Dedifferentiated amniotic fluid mesenchymal stem cell (primary cell): ENCODE measurements around the gene ACER2.

Experiments
- DNase-seq: peaks from one replicate; pipeline ENCODE4 v3.0.0-alpha.2; 2016; ENCODE audit errors: extremely low spot score

Gene ACER2

DNA sequence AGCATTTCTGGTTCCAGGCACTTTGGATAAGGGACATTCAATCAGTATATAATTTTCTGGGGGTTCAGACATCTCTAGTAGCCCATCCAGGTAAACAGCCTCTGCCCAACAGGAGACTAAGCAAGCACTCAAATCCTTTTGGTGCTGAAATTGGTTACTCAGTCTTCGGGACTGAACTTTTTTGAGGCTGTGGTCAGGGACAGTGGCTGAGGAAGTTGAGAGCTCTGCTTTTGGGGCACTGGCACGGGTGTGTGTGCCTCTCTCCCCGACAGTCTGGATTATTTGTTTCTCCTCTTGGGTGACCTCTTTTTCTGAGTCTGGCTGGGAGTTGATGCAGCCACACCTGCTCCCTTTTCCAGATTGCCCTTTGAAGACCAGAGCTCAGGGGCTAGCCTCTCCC lies 47.6 kb downstream of the ACER2 start:
- no peak for DNase-seq

DNA sequence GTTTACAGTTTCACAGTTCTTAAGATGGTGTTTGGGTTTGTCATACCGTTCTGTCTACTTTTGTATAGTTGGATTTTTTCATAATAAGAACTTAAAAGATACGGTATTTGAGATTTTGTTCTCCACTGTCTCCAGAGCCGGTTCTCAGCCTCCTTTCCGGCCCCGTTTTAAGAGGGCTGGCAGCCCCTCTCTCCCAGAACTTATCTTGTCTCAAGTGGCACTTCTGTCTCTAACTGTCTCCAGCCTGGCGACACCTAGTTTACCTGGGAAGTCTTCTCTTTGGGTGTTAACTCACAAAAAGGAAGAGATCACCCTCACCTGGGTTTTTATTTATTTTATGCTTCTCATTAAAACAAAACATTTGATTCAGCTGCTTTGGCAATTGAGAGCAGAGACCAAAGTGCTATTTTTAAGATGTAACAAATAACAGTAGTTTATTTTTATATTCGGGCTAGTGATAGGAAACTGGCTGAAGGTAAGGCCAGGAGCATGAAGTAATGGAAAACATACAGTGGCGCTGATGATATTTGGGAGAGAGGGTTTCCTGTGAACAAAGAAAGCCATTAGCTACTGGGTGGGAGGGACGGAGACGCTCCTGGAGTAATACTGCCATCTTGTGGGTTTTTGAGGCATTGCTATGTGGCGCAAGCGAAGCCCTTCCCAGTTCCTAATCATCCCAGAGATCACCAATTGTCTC lies 48.3 kb downstream of the ACER2 start:
- DNase-seq: peak; percentile 85

DNA sequence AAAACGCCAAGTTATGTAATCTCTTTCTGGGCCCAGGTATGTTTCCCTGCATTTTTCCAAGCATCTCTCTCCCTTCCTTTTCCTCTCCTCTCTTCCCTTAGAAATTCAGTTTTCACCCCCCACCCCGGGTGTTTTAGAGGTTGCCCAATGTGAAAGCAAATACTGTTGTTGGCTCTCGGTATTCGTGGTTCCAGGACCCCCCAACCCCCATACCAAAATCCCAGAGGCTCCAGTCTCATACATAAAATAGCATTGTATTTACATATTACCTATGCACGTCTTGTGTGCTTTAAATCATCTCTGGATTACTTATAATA lies 48.8 kb downstream of the ACER2 start:
- no peak for DNase-seq

DNA sequence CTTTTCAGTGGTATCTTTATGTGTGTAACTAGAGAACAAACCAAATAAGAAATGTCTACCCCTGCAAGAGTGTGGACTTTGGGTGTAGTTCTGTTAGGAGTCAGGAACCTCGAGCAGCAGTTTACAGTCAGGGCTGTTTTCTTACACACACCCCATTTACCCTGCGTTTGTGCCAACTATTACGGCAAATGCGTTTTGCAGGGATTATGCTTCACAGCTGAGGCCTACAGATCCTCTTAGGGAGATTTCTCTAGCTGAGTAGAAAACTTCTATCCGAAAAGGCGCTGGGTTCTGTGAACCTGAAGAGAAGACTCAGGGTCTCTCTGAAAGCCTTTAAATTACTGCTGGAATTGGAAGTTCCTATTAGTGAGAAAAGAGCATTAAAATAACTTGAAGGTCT lies 51.4 kb downstream of the ACER2 start:
- DNase-seq: no peak

DNA sequence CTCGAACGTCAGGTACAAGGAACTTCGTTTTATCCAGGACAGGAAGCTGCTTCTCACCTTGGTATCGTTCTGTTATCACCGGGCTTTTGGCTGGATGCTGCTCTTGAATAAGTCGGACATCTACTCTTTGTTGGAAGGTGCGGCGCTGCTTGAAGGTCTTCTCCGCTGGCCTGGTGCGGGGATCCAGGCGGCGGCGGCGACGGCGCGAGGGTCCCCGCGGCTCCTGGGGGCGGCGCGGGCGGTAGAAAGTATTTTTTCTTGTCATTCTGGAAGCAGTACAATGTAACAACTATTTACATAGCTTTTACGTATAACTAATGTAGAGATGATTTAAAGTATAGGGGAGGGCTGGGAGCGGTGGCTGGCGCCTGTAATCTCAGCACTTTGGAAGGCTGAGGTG lies 52.3 kb downstream of the ACER2 start:
- no peak for DNase-seq

DNA sequence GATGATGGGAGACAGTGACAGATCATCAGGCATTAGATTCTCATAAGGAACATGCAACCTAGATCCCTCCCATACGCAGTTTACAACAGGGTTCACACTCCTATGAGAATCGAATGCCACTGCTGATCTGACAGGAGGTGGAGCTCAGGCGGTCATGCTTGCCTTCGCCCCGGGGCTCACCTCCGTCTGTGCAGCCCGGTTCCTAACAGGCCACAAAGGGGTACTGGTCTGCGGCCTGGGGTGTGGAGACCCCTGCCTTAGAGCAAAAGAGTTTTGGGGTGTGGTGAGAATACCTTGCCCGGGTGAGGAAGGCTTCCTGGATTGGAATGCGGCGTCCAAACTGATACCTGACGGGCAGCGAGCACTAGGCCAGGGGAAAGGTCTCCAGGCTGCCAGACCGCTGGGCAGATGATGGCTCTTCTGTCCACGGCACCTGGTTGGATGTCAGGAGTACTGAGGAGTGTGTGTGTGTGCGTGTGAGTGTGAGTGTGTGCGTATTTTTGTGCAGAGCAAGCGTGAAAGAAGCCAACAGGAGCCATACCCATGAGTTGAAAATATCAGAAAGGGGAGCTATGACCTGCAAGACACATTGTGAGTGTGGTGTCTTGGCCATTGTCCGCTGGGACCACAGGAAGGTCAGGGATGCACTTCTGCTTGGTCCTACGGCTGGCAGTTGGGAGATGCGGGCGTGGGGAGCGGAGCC lies 55.4 kb downstream of the ACER2 start:
- no peak for DNase-seq

DNA sequence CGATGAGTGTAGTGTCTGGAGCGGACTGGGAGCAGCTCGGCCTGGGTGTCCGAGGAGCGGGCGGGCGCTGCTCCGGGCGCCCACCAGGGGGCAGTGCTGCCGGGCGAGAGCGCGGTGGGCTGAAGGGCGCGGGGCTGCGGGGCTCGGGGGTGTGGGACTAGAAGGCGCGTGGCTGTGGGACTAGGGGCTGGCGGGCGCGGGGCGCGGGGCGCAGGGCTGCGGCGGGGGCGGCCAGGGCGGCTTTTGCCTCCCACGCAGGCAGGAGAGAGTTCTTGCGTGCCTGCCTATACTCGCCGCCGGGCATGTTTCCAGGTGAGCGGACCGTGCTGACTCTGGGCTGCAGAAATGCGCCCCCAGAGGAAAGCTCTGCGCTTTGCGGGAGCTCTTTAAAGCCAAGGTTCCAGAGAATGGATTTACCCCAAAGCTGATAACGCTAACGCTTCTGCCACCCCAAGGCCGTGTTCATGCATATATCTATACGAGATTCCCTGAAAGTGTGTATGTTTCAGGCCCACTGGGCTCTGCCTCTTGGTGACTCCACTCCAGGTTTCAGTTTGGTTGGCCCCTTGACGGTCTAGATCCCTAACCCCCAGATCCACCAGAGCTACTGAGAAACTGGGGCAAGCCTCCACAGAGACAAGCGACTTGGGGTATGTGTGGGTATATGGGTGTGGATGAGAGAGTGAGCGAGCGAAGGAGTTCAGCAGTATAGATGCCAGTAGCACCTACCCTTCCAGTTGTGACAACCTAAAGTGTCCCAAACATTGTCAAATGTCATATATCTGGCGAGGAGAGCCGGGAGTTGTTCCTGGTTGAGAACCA lies 56.2 kb downstream of the ACER2 start:
- DNase-seq: no peak

DNA sequence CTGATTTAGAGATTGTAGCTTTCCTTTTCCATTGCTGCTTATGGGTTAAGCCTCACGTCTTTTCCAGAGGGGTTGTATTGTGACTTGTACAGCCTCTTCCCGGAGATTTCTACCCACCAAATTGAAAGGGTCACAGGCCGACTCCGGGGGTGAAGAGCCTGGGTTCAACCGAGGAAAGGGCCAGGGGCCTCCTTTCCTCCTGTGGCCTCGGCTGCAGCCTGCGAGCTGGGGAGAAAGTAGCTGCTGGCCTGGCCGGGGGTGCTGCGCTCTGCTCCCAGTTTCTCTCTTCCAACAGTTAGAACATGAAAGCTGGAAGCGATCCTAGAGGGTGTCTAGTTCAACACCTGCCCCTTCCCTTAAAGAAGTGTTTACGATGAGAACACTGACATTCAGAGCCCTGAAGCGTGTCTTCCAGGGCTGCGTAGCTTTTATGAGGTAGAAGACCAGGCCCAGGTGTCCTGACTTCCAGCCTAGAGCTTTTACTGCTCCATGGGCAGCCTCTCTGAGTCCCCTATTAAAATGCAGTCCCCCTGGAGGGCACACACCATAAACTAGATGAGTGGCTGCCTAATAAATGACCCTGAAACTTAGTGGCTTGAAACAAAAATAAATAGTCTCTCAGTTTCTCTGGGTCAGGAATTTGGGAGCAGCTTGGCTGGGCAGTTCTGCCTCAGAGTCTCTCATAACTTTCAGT lies 56.9 kb downstream of the ACER2 start:
- no peak for DNase-seq

DNA sequence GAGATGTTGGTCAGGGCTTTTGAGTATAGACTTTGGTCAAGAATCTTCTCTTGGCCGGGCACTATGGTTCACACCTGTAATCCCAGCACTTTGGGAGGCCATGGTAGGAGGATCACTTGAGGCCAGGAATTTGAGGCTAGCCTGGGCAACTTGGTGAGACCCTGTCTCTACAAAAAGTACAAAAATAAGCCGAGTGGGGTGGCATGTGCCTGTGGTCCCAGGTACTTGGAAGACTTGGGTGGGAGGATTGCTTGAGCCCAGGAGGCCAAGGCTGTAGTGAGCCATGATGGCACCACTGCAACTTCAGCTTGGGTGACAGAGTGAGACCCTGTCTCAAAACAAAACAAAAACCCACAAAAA lies 57.5 kb downstream of the ACER2 start:
- DNase-seq: no peak

DNA sequence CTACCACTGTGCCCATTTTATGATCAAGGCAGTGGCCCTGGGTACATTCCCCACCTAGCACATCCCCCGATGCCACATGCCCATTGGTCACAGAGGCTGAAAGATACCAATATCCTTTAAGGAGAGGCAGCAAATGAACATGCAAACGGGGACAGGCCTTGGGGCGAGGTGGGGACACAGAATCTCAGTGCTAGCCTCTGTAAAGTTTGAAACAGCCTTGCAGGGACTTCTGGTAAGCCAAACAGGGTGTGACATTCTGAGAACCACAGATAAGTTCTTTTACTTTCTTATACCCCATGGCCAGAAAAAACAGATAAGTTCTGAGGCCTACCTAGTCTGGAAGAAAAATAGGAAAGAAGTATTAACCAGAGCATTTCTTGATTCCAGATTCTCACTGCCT lies 60.5 kb downstream of the ACER2 start:
- no peak for DNase-seq

DNA sequence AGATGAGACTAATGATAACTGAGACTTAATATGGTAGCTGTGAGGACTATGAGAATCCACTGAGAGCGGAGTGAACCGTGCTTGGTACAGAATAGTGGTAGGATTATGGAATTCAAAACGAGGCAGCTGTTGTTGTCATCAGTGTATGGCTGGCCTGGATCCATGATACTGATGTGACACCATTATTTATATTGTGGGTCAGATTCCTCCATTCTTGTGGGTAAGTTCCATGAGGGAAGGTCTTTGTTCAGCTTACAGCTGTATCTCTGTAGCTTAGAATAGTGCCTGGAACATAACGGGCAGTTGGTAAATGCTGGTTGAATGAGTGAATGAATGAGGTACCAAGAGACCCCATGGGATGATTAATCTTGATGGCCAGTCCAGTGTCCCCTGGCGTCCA lies 61.8 kb downstream of the ACER2 start:
- DNase-seq: no peak

DNA sequence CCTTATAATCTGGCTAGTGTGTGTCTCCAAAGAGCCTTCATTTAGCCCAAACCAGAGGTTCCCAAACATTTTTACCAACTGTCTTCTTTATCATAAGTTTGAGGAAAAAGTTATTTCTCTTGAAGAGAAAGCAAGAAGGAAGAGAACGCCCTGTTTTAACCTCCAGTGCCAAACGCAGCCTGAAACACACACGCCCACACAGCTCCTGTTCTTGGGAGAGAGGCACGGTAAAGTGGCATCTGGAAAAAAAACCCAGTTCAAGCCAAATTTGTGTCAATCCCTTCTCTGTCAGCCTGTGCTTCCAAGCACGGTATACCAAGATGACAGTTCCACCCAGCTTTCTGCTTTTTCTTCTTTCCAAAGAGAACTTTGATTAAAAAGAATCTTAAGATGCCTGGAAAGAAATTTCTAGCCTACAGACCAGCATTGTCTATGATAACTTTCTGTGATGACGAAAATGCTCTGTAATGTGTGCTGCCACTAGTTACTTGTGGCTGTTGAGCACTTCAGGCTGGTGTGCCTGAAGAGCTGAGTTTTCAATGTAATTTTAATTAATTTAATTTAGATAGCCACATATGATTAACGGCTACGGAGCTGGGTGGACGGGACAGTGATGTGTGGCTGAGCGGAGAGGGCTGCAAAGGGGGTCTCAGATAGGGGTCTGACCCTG lies 62.3 kb downstream of the ACER2 start:
- no peak for DNase-seq

DNA sequence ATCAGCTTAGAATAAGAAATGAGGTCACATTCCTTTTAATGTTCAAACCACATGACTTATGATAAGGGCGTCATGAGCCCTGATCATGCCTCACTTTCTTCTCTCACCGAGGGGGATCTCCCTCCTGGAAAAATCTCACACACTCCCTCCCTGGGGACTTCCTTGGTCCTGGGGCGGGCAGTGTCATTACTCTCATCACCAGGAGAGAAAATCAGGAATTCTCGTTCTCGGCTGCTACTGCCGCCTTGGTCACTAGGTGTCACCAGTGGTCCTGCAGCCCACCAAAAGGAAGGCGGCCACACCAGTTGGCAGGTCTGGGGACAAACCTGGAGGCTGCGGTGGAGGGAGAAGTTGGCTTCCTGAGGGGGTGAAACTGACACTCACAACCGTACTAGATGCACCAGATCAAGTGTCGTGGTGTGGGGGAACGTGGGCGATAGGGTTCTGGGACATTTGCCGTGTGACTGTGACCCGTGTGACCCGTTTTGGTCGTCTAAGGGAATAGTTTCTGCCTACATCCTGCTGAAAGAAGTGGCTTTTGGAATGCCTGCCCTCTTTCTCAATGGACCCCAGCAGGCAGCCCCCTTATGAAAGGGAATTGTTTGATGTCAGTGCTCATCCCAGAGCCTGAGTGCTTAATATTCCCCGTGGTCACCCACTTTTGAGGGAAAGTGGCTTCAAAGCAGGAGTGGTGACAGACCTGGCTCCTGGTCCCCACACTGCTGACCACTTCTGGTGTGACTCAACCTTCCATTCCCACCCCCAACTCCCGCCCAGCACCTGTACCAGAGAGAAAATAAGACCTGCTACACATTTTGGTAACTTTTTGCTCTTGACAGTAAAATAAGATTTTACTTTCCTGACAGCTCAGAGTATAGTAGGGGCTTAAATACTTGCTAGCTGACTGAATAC lies 63.2 kb downstream of the ACER2 start:
- peak; percentile 29 for DNase-seq

DNA sequence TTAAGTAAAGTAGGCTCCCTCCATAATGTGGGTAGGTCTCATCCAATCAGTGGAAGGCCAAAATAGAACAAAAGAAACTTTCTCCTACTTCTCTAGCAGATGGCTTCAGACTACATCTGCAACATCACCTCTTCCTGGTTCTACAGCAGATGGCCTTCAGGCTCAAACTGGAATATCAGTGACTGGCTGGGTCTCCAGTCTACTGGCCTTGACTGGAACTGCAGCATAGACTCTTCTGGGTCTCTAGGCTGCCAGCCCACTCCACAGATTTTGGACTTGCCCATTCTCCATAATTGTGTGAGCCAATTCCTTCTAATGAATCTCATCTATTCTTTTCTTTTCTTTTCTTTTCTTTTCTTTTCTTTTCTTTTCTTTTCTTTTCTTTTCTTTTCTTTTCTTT lies 64.8 kb downstream of the ACER2 start:
- no peak for DNase-seq

DNA sequence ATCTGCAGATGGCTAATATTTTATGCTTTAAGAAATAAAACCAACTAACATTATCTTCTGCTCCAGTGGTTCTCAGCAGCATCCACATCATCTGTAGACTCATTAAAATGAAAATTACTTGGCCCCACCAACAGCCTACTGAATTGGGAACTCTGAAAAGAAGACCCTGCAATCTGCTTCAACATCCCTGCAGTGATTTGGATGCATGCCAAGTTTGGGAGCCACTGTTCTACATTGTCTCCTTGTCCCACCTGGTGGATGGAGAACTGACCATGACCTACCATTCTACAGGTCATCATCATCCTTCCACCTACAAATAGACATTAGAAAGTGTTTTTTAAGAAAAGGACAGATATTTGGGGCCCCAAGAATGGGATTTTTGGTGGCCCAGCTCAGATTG lies 71.1 kb downstream of the ACER2 start:
- no peak for DNase-seq

DNA sequence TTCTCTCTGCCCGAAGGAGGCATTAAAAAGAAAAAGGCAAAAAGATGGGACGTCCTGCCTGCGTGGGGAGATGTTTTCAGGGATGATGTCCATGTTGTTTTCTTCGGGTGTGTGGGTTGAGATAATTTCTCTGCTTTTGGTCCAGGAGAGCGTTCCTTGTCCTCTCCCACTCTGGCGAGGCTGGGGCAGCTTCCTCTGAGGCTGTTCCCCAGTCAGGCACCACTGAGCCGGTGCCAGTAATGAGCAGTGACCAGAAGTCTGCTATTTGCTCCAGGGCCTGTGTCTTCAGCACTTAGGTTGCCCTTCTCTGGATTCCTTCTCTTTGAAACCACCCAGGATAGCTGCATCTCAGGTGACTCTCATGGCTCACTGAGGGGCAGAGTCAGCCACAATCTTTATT lies 71.5 kb downstream of the ACER2 start:
- no peak for DNase-seq

DNA sequence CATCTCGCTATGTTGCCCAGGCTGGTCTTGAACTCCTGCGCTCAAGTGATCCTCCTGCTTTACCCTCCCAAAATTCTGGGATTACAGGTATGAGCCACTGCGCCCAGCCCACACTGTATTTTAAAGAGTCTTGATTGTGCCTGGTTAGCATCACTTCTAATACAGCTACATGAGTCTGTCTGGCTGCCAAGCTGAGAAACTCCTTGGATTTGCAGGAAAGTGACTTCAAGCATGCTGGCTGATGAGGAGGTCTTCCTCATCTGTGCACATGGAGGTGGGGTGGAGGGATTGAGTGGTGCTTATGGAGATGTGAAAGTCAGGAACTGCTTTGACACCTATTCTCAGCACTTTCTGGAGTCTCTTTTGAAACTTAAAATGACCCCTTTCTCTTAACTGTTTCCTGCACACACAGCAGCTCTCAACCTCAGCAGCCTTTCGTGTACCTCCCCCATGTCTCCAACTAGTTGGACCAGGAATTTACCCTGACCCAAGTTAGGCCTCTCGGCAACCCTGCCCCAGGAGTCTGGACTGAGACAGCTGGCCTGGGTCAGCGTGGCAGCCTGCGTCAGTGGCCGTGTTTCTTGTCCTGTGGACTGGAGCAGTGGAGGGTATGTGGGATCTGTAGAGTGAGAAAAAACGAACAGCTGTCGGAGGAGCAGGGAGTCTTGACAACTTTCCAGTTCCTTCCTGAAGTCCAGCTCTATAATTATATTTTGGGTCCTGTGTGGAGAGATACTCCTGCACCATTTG lies 72.5 kb downstream of the ACER2 start:
- DNase-seq: no peak

DNA sequence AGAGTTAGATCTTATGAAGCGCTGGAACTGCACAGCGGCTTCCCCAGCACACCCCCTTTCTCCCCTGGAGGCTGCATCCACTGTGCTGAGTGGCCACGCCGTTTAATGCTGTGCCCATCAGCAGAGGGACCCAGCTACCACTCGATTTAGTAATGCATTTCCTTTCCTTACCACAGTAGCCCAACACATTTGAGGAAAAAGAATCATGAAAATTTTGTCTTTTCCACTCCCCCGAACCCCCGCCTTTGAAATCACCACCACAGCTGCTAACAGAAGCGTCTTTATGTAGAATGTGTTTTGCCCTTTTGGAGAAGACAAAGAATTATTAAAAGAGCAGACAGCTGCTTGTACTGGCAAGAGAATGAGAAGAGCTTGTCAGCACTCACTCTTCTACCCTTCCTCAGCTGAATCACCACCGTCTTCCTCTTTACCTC lies 73.2 kb downstream of the ACER2 start:
- DNase-seq: no peak

DNA sequence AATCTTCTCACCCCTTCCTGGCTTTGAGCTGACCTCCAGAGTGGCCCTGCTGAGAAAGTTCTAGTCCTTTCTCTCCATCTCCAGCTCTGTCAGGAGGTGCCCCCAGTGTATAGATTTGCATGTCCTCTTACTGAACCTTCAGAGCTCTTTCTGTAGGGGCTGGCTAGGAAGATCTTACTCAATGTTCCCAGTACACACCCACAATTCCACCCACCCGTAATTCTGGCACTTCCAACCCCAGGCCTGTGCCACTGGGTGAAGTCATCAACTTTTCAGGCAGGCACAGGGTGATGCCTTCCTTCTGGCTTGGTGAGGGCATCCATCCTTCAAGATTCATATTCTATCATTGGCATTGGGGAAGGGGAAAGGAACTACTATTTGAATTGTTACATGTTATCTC lies 75.9 kb downstream of the ACER2 start:
- no peak for DNase-seq

DNA sequence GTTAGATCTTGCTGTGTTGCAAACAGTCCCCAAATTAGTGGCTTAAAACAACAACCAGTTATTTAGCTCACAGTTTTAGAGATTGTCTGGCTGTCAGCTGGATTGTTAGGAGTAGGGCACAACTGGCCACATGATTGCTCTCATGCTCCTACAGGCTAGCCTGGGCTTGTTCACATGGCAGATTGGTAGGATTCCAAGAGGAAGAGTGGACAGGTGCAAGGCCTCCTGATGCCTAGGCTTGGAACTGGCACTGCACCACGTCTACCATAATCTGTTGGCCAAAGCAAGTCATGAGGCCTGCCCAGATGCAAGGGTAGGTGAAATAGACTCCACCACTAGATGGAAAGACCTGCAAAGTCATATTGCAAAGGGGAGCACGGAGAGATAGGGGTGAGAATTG lies 76.4 kb downstream of the ACER2 start:
- no peak for DNase-seq
